GM23338 (cell line): ENCODE data around the gene GLMN.

Source experiments
- CREB1 ChIP-seq: fragments of 250-450 bp; sonication (Bioruptor Pico); IDR thresholded peaks from 2 replicates; pipeline ENCODE4 v1.5.0; 2020; ENCODE audit warnings: low read depth, mild to moderate bottlenecking, moderate library complexity
- EZH2 ChIP-seq: fragments of 200-600 bp; sonication (generic); IDR thresholded peaks from one replicate; pipeline ENCODE4 v1.8.0; 2017; ENCODE audit warnings: antibody characterized with exemption, mild to moderate bottlenecking, low read depth; ENCODE audit not compliant: unreplicated experiment
- TF ChIP-seq, protein P1 (sequence below), 2 experiments: fragments of 200-600 bp in 1 of 2; sonication (generic) in 1 of 2; conservative IDR thresholded peaks; 2 replicates each; pipeline versions ENCODE4 v1.5.1 to v1.6.1; 2016 to 2017; ENCODE audit warnings: antibody characterized with exemption in 2 of 2, low read depth in 2 of 2, mild to moderate bottlenecking in 2 of 2, moderate library complexity in 1 of 2

DNA sequence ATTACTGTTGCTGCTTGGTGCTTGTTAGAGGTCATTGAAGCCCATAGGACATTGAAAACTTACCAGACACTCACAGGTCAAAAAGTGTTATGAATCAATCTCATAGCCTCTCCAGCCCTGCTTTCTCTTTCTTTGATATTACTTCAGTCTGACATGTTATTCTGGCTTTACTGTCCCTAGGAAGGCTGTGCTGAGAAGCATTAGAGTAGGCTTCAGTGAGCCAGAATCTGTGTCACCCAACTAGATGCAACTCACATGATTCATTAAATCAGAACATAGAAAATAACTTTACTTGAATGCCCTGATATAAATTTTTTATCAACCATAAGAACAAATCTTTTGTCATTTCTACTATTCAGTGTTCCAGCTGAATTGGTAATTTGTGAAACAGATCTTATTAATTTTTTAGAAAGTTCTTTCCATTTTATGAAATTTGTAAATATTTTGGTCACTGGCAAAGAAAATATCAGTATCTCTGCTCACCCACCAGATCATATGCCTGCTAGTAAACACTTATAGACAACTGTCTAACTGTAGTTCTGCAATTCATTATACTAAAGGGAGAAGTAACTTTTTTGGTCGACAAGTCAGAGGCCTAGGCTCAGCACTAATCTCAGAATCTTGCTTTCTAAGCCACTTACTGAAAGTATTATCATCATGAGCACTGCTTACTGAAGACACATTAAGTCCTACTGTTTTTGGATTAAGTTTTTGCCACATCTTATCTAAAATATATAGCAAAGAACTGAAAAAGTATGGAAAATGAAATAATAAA, 48.3 kb upstream of the GLMN start:
- no peak for TF ChIP-seq CREB1
- TF ChIP-seq EZH2 = no peak
- TF ChIP-seq, protein P1, sequence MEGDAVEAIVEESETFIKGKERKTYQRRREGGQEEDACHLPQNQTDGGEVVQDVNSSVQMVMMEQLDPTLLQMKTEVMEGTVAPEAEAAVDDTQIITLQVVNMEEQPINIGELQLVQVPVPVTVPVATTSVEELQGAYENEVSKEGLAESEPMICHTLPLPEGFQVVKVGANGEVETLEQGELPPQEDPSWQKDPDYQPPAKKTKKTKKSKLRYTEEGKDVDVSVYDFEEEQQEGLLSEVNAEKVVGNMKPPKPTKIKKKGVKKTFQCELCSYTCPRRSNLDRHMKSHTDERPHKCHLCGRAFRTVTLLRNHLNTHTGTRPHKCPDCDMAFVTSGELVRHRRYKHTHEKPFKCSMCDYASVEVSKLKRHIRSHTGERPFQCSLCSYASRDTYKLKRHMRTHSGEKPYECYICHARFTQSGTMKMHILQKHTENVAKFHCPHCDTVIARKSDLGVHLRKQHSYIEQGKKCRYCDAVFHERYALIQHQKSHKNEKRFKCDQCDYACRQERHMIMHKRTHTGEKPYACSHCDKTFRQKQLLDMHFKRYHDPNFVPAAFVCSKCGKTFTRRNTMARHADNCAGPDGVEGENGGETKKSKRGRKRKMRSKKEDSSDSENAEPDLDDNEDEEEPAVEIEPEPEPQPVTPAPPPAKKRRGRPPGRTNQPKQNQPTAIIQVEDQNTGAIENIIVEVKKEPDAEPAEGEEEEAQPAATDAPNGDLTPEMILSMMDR (conservative IDR thresholded peaks at IDR 0.05; ENCODE audit: low read depth in 2 of 2) = no peak
